ENCODE measurements around the gene MOGAT2.

The MOGAT2 gene

GRCh38 chr11:75781831-75782230 lies 64.2 kb downstream of the MOGAT2 start:
- no peak for DNase-seq
